DOHH2 (cell line): ENCODE data around the gene RAX2.

Experiments
- H3F3A ChIP-seq: fragments of 200-600 bp; sonication (generic), shearing (Covaris generic); 2 replicates; pipeline ENCODE4 v1.6.0; 2016; ENCODE audit warnings: antibody characterized with exemption, mild to moderate bottlenecking; ENCODE audit not compliant: control insufficient read depth, insufficient read depth
- H3K27ac ChIP-seq: fragments of 200-600 bp; sonication (generic); 2 replicates; pipeline ENCODE4 v1.5.1; 2014; ENCODE audit warnings: low read depth, mild to moderate bottlenecking, low read length, moderate library complexity
- H3K27me3 ChIP-seq: fragments of 200-600 bp; sonication (generic); 2 replicates; pipeline ENCODE4 v1.6.1; 2014; ENCODE audit warnings: mild to moderate bottlenecking, low read length, mixed read lengths; ENCODE audit not compliant: control insufficient read depth
- H3K36me3 ChIP-seq: fragments of 200-600 bp; sonication (generic); 2 replicates; pipeline ENCODE4 v1.6.1; 2014; ENCODE audit warnings: mild to moderate bottlenecking, low read length, moderate library complexity, mixed read lengths; ENCODE audit not compliant: control insufficient read depth
- H3K4me1 ChIP-seq: fragments of 200-600 bp; sonication (generic); 2 replicates; pipeline ENCODE4 v1.6.1; 2014; ENCODE audit warnings: mild to moderate bottlenecking, low read length, mixed read lengths; ENCODE audit not compliant: control insufficient read depth
- H3K4me2 ChIP-seq: fragments of 200-600 bp; sonication (generic); 2 replicates; pipeline ENCODE4 v1.6.0; 2014; ENCODE audit warnings: mild to moderate bottlenecking, low read length, moderate library complexity
- H3K4me3 ChIP-seq: fragments of 200-600 bp; sonication (generic); 2 replicates; pipeline ENCODE4 v1.5.1; 2014; ENCODE audit warnings: mild to moderate bottlenecking, low read length, mixed read lengths
- H3K79me2 ChIP-seq: fragments of 200-600 bp; sonication (generic); 2 replicates; pipeline ENCODE4 v1.6.1; 2014; ENCODE audit warnings: mild to moderate bottlenecking, low read length, mixed read lengths; ENCODE audit not compliant: control insufficient read depth
- H3K9me2 ChIP-seq: fragments of 200-600 bp; sonication (generic); replicated peaks from 2 replicates; pipeline ENCODE4 v1.6.1; 2014; ENCODE audit warnings: mild to moderate bottlenecking, low read length, mixed read lengths; ENCODE audit not compliant: control insufficient read depth
- H3K9me3 ChIP-seq: fragments of 200-600 bp; sonication (generic); 2 replicates; pipeline ENCODE4 v1.6.1; 2014; ENCODE audit warnings: antibody characterized with exemption, low read length, mixed read lengths; ENCODE audit not compliant: control insufficient read depth, insufficient read depth
- H4K20me1 ChIP-seq: fragments of 200-600 bp; sonication (generic); 2 replicates; pipeline ENCODE4 v1.6.0; 2014; ENCODE audit warnings: low read depth, mild to moderate bottlenecking, antibody characterized with exemption, low read length, moderate library complexity; ENCODE audit not compliant: control insufficient read depth, insufficient read depth
- EZH2phosphoT487 ChIP-seq: fragments of 200-600 bp; sonication (generic); IDR thresholded peaks from 2 replicates; pipeline ENCODE4 v1.6.1; 2017; ENCODE audit warnings: borderline replicate concordance, mild to moderate bottlenecking, antibody characterized with exemption, low read length, moderate library complexity, mixed read lengths
- TF ChIP-seq, protein P1 (sequence below): fragments of 200-600 bp; sonication (generic); IDR thresholded peaks from one replicate; pipeline ENCODE4 v1.5.1; 2014; ENCODE audit warnings: antibody characterized with exemption, mild to moderate bottlenecking, low read depth, low read length; ENCODE audit not compliant: poor library complexity, severe bottlenecking

RAX2 gene

DNA sequence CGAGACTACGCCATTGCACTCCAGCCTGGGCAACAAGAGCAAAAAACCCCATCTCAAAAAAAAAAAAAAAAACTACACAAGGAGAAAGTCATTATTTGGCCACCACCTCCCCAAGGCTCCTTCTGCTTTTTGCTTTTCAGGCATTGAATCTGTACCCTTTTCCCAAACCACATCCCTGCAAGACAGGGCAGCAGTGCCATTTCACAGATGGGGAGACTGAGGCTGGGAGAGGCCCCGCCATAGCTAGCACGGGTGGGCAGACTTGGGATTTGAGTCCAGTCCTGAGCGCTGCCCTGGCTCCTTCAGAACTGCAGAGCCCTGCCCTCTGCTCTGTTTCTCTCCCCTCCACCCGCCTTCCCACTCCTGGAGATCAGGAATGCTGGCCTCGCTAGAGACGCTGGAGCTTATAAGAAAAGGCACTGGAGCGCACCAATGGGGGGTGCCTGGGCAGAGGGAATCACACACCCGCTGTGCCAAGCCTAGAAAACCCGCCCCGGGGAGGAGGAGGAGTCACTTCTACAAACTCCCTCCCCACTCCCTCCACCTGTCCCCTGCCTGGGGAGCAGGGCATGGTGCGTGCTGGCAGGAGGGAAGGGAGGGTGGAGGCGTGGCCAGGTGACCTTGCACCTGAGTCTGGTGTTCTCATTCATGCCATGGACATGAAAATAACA lies 46.3 kb downstream of the RAX2 start:
- Histone ChIP-seq H3K4me2 (no peak overlapping the region), H3K27me3 (peaks cover 15% of the 10 kb centered on the region), H3F3A (no peaks in the 10 kb centered on the region), H3K36me3 (no peaks in the 10 kb centered on the region), H3K79me2 (no peaks in the 10 kb centered on the region), H4K20me1 (no peaks in the 10 kb centered on the region), H3K4me1 (peaks cover 3% of the 10 kb centered on the region), H3K27ac (no peak overlapping the region), H3K4me3 (no peak overlapping the region), H3K9me3 (no peaks in the 10 kb centered on the region), H3K9me2 (no peaks in the 10 kb centered on the region)
- TF ChIP-seq EZH2phosphoT487, result no peak
- TF ChIP-seq, protein P1, sequence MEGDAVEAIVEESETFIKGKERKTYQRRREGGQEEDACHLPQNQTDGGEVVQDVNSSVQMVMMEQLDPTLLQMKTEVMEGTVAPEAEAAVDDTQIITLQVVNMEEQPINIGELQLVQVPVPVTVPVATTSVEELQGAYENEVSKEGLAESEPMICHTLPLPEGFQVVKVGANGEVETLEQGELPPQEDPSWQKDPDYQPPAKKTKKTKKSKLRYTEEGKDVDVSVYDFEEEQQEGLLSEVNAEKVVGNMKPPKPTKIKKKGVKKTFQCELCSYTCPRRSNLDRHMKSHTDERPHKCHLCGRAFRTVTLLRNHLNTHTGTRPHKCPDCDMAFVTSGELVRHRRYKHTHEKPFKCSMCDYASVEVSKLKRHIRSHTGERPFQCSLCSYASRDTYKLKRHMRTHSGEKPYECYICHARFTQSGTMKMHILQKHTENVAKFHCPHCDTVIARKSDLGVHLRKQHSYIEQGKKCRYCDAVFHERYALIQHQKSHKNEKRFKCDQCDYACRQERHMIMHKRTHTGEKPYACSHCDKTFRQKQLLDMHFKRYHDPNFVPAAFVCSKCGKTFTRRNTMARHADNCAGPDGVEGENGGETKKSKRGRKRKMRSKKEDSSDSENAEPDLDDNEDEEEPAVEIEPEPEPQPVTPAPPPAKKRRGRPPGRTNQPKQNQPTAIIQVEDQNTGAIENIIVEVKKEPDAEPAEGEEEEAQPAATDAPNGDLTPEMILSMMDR, result no peak

DNA sequence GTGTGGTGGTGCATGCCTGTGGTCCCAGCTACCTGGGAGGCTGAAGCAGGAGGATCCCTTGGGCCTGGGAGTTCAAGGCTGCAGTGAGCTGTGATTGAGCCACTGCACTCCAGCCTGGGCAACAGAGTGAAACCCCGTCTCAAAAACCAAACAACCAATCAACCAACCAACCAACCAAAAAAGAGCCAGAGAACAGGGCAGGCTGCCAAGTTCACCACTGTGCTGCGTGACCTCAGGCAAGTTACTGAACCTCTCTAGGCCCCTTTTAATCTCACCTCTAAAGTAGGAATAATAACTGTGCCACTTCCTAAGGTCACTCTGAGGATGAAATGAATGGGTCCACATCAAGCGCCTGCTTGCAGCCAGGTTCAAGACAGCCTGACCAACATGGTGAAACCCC lies 46.9 kb downstream of the RAX2 start:
- Histone ChIP-seq H3K27ac (no peak overlapping the region), H3K4me3 (no peak overlapping the region), H3K4me2 (no peak overlapping the region), H3K36me3 (no peaks in the 10 kb centered on the region), H3K9me2 (no peaks in the 10 kb centered on the region), H3K79me2 (no peaks in the 10 kb centered on the region), H4K20me1 (no peaks in the 10 kb centered on the region), H3K4me1 (peaks cover 3% of the 10 kb centered on the region), H3F3A (no peaks in the 10 kb centered on the region), H3K27me3 (peaks cover 15% of the 10 kb centered on the region), H3K9me3 (no peaks in the 10 kb centered on the region)
- TF ChIP-seq EZH2phosphoT487, result no peak
- TF ChIP-seq, protein P1, result no peak

DNA sequence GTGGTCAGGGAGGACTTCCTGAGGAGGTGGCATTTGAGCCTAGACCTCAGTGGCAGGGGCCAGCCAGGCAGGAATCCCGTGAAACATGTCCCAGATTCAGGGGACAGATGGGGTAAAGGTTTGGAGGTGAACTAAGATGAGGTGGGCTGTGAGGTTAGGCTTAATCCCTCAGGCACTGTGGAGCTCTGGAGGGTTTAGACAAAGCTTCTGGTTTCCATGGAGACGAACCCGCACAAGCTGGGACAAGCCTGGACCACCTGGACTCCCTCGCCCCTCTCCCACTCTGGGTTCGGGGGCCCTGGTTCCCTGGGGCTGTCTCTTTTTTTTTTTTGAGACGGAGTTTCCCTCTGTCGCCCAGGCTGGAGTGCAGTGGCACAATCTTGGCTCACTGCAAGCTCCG lies 48.1 kb downstream of the RAX2 start:
- Histone ChIP-seq H3K36me3 (no peaks in the 10 kb centered on the region), H3K79me2 (no peaks in the 10 kb centered on the region), H3K27me3 (peaks cover 15% of the 10 kb centered on the region), H3K9me2 (no peaks in the 10 kb centered on the region), H3K27ac (no peak overlapping the region), H4K20me1 (no peaks in the 10 kb centered on the region), H3K9me3 (no peaks in the 10 kb centered on the region), H3F3A (no peaks in the 10 kb centered on the region), H3K4me1 (peaks cover 3% of the 10 kb centered on the region), H3K4me3 (no peak overlapping the region), H3K4me2 (no peak overlapping the region)
- TF ChIP-seq, protein P1, result no peak
- no peak for TF ChIP-seq EZH2phosphoT487
